H1 (cell line): Measurements from ENCODE around the gene ANKRD40. TPM values are rescaled to one million over a fixed set of nuclear protein-coding genes. Genes with fewer than 3 reads are reported as not detected.

ENCODE experiments used
- CHD1 ChIP-seq: IDR thresholded peaks from 2 replicates; pipeline ENCODE4 v1.6.1; 2012; ENCODE audit warnings: low read depth, low read length, improper control_type of control experiment
- polyA plus RNA-seq, 7 experiments: library from polyadenylated mRNA; depleted of rRNA in 3 of 7; stranded (reverse) in 5 of 7; unstranded in 2 of 7; fragments of >200 nt in 5 of 7; fragments of 200-250 nt in 2 of 7; gene quantifications; 1 replicate in 5 of 7; 2 replicates in 1 of 7; 4 replicates in 1 of 7; pipeline versions ENCODE4 v1.2.1 to v1.2.3, GENCODE V29; 2011 to 2013; ENCODE audit warnings: missing spikeins in 2 of 7, mixed read lengths in 2 of 7
- total RNA-seq: library from RNA; stranded (reverse); fragmentation: NEBNext Ultra II Directional; extraction: Animal tissue kit (Norgen Biotek cat#: 25700); gene quantifications from 2 replicates; pipeline ENCODE4 v1.2.1, GENCODE V29; 2021

ANKRD40 gene
- total and polyA plus RNA-seq, 2 of the 8 experiments (the other 6 are each of a cell fraction or from before 2014, with no cell fraction given), result 26.1 to 50.1 TPM

GRCh38 chr17:50680126-50680525, 27.6 kb downstream of the ANKRD40 start (continued):
- no peak for TF ChIP-seq CHD1
